DOHH2 (cell line): Measurements from ENCODE around the gene F2R.

Source experiments
- H3F3A ChIP-seq: fragments of 200-600 bp; sonication (generic), shearing (Covaris generic); 2 replicates; pipeline ENCODE4 v1.6.0; 2016; ENCODE audit warnings: antibody characterized with exemption, mild to moderate bottlenecking; ENCODE audit not compliant: control insufficient read depth, insufficient read depth
- H3K27ac ChIP-seq: fragments of 200-600 bp; sonication (generic); 2 replicates; pipeline ENCODE4 v1.5.1; 2014; ENCODE audit warnings: low read depth, mild to moderate bottlenecking, low read length, moderate library complexity
- H3K27me3 ChIP-seq: fragments of 200-600 bp; sonication (generic); 2 replicates; pipeline ENCODE4 v1.6.1; 2014; ENCODE audit warnings: mild to moderate bottlenecking, low read length, mixed read lengths; ENCODE audit not compliant: control insufficient read depth
- H3K36me3 ChIP-seq: fragments of 200-600 bp; sonication (generic); 2 replicates; pipeline ENCODE4 v1.6.1; 2014; ENCODE audit warnings: mild to moderate bottlenecking, low read length, moderate library complexity, mixed read lengths; ENCODE audit not compliant: control insufficient read depth
- H3K4me1 ChIP-seq: fragments of 200-600 bp; sonication (generic); 2 replicates; pipeline ENCODE4 v1.6.1; 2014; ENCODE audit warnings: mild to moderate bottlenecking, low read length, mixed read lengths; ENCODE audit not compliant: control insufficient read depth
- H3K4me2 ChIP-seq: fragments of 200-600 bp; sonication (generic); 2 replicates; pipeline ENCODE4 v1.6.0; 2014; ENCODE audit warnings: mild to moderate bottlenecking, low read length, moderate library complexity
- H3K4me3 ChIP-seq: fragments of 200-600 bp; sonication (generic); 2 replicates; pipeline ENCODE4 v1.5.1; 2014; ENCODE audit warnings: mild to moderate bottlenecking, low read length, mixed read lengths
- H3K79me2 ChIP-seq: fragments of 200-600 bp; sonication (generic); 2 replicates; pipeline ENCODE4 v1.6.1; 2014; ENCODE audit warnings: mild to moderate bottlenecking, low read length, mixed read lengths; ENCODE audit not compliant: control insufficient read depth
- H3K9me2 ChIP-seq: fragments of 200-600 bp; sonication (generic); replicated peaks from 2 replicates; pipeline ENCODE4 v1.6.1; 2014; ENCODE audit warnings: mild to moderate bottlenecking, low read length, mixed read lengths; ENCODE audit not compliant: control insufficient read depth
- H3K9me3 ChIP-seq: fragments of 200-600 bp; sonication (generic); 2 replicates; pipeline ENCODE4 v1.6.1; 2014; ENCODE audit warnings: antibody characterized with exemption, low read length, mixed read lengths; ENCODE audit not compliant: control insufficient read depth, insufficient read depth
- H4K20me1 ChIP-seq: fragments of 200-600 bp; sonication (generic); 2 replicates; pipeline ENCODE4 v1.6.0; 2014; ENCODE audit warnings: low read depth, mild to moderate bottlenecking, antibody characterized with exemption, low read length, moderate library complexity; ENCODE audit not compliant: control insufficient read depth, insufficient read depth
- CTCF ChIP-seq: fragments of 200-600 bp; sonication (generic); IDR thresholded peaks from one replicate; pipeline ENCODE4 v1.5.1; 2014; ENCODE audit warnings: antibody characterized with exemption, mild to moderate bottlenecking, low read depth, low read length; ENCODE audit not compliant: poor library complexity, severe bottlenecking
- EZH2phosphoT487 ChIP-seq: fragments of 200-600 bp; sonication (generic); IDR thresholded peaks from 2 replicates; pipeline ENCODE4 v1.6.1; 2017; ENCODE audit warnings: borderline replicate concordance, mild to moderate bottlenecking, antibody characterized with exemption, low read length, moderate library complexity, mixed read lengths

F2R gene

DNA sequence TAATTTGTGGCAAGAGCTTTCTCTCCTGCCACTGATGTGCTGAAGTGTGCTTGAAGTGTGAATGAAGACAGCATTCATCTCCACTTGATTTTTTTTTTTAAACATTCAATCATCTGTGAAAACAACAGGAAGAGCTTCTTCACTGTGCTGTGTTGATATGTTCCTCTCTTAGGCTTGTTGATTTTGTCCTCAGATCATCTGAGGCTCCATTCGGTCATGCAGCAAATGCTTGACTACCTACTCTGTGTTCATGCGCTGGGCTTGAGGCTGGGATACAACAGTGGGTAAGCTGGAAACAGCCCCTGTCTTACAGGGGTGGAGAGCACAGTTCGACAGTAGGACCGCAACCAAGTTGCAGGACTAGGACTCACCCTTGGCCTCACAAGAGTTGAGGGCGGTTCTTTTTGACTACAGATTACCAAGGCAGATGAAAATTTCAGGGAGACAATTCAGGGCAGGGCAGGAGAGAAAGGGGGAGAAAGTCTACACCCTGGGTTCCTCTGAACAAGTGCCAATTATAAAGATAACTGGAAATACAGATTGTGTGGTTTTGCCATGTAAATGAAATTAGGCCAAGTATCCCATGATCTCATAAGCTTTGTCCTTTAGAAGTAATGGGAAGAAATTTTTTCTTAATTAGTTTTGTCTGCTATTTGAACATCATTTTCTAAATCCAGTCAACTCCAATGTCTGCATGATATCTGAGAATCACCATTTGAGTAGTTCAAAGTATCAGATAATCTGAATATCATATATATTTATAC is 31.0 kb upstream of the F2R start:
- H4K20me1 ChIP-seq, result no peaks in the 10 kb centered on the region
- H3K79me2 ChIP-seq, result no peaks in the 10 kb centered on the region
- H3K4me3 ChIP-seq, result no peak overlapping the region
- no peaks in the 10 kb centered on the region for H3K9me3 ChIP-seq
- TF ChIP-seq EZH2phosphoT487, result no peak
- TF ChIP-seq CTCF, result no peak
- H3K9me2 ChIP-seq, result no peaks in the 10 kb centered on the region
- H3K36me3 ChIP-seq, result peaks cover 26% of the 10 kb centered on the region
- H3K27ac ChIP-seq, result no peak overlapping the region
- no peaks in the 10 kb centered on the region for H3K27me3 ChIP-seq
- H3K4me2 ChIP-seq, result no peak overlapping the region
- no peaks in the 10 kb centered on the region for H3K4me1 ChIP-seq
- H3F3A ChIP-seq, result no peaks in the 10 kb centered on the region

DNA sequence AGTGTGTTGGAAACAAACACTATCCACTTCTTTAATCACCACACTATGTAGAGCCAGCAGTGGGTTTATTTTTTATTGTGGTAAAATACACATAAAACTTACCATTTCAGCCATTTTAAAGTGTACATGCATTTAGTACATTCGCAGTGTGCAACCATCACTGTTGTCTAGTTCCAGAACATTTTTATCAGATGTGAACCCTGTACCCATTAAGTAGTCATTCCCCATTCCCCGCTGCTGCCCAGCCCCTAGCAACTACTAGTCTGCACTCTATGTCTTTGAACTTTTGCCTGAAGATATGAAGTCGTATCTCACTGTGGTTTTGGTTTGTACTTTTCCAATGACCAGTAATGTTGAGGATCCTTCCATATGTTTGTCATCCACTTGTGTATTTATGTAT is 30.2 kb upstream of the F2R start:
- Histone ChIP-seq H3K9me3 (no peaks in the 10 kb centered on the region), H3K79me2 (no peaks in the 10 kb centered on the region), H3K4me3 (no peak overlapping the region), H3K4me2 (no peak overlapping the region), H3K27ac (no peak overlapping the region), H3K4me1 (no peaks in the 10 kb centered on the region), H3K27me3 (no peaks in the 10 kb centered on the region), H3F3A (no peaks in the 10 kb centered on the region), H3K36me3 (peaks cover 28% of the 10 kb centered on the region), H4K20me1 (no peaks in the 10 kb centered on the region), H3K9me2 (no peaks in the 10 kb centered on the region)
- TF ChIP-seq EZH2phosphoT487, result no peak
- no peak for TF ChIP-seq CTCF

- H3F3A ChIP-seq, result peaks cover 2% of the 10 kb centered on the region; the same call in 1 of the 2 replicates
- H3K27me3 ChIP-seq, result no peaks in the 10 kb centered on the region
- no peak overlapping the region for H3K27ac ChIP-seq
- no peak overlapping the region for H3K4me2 ChIP-seq
- no peaks in the 10 kb centered on the region for H4K20me1 ChIP-seq
- H3K9me2 ChIP-seq, result no peaks in the 10 kb centered on the region
- TF ChIP-seq CTCF (no peak), EZH2phosphoT487 (no peak)
- H3K4me3 ChIP-seq, result no peak overlapping the region
- no peaks in the 10 kb centered on the region for H3K9me3 ChIP-seq
- H3K36me3 ChIP-seq, result peaks cover 29% of the 10 kb centered on the region
- no peaks in the 10 kb centered on the region for H3K79me2 ChIP-seq
- no peaks in the 10 kb centered on the region for H3K4me1 ChIP-seq
These were observed 27.7 kb upstream of the F2R start for GRCh38 chr5:76688212-76688611.

DNA sequence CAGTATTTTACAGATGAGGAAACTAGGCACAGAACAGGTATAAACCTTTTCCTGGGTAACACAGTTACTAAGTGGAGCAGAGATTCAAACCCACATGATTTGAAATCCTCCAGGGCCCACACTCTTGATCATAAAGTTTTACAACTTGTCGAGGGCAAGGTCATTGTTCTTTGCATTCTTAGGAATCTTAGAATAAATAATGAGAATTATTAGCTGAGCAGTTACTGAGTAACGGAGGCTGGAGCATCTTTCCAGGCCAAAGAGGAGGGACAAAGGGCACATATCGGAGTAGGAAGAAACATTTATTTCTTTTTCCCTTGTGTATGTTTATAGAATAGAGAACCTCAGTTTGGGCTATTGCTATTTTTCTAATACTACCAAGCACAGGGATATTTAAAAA is 27.1 kb upstream of the F2R start:
- Histone ChIP-seq H3K4me1 (no peaks in the 10 kb centered on the region), H3K36me3 (peaks cover 29% of the 10 kb centered on the region), H3F3A (peaks cover 2% of the 10 kb centered on the region; the same call in 1 of the 2 replicates), H3K4me2 (no peak overlapping the region), H3K4me3 (no peak overlapping the region), H3K9me2 (no peaks in the 10 kb centered on the region), H4K20me1 (no peaks in the 10 kb centered on the region), H3K9me3 (no peaks in the 10 kb centered on the region), H3K79me2 (no peaks in the 10 kb centered on the region), H3K27ac (no peak overlapping the region), H3K27me3 (no peaks in the 10 kb centered on the region)
- no peak for TF ChIP-seq CTCF
- TF ChIP-seq EZH2phosphoT487, result no peak
